ENCODE results near the gene PSMC3.

- TF ChIP-seq POLR2A (IDR thresholded peaks at IDR 0.05) (no peak), CTCF (IDR thresholded peaks at IDR 0.05) (no peak)
Measured at GRCh38 chr11:47396049-47396320, 30.3 kb downstream of the PSMC3 start.

Measured in esophagus squamous epithelium (tissue), 4 donors.